K562 (cell line): ENCODE data around the gene TPD52L1. TPM values are rescaled to one million over a fixed set of nuclear protein-coding genes. Genes with fewer than 3 reads are reported as not detected.

ENCODE experiments used
- BCL6 ChIP-seq: fragments of 250-450 bp; sonication (Bioruptor Pico); IDR thresholded peaks from 2 replicates; pipeline ENCODE4 v1.4.0; 2020
- CBX8 ChIP-seq: fragments of 200-600 bp; sonication (generic); IDR thresholded peaks from 2 replicates; pipeline ENCODE4 v1.6.1; 2012; ENCODE audit warnings: borderline replicate concordance, mixed run types, low read depth, mild to moderate bottlenecking, moderate library complexity, mixed read lengths, low read length, control low read depth, inconsistent platforms; ENCODE audit not compliant: poor library complexity, severe bottlenecking; ENCODE audit errors: extremely low read depth
- NR2F6 ChIP-seq: fragments of 450-650 bp; formaldehyde crosslinking; IDR thresholded peaks from 2 replicates; pipeline ENCODE4 v1.4.0; 2020; ENCODE audit warnings: mild to moderate bottlenecking
- RBM15 ChIP-seq: fragments of 200-400 bp; formaldehyde crosslinking; IDR thresholded peaks from 2 replicates; pipeline ENCODE4 v1.6.1; 2018; ENCODE audit warnings: mild to moderate bottlenecking, low read length, moderate library complexity; ENCODE audit not compliant: insufficient read depth
- RFX1 ChIP-seq: fragments of 450-650 bp; IDR thresholded peaks from 2 replicates; pipeline ENCODE4 v1.6.1; 2016; ENCODE audit warnings: mild to moderate bottlenecking, moderate library complexity
- SMARCC2 ChIP-seq: fragments of 450-650 bp; IDR thresholded peaks from 2 replicates; pipeline ENCODE4 v1.6.1; 2017; ENCODE audit warnings: antibody characterized with exemption, moderate library complexity, mild to moderate bottlenecking, low read depth
- TBP ChIP-seq: optimal IDR thresholded peaks from 2 replicates; pipeline ENCODE3; 2011; ENCODE audit warnings: low read depth, low read length, improper control_type of control experiment
- TRIM24 ChIP-seq, 2 experiments: fragments of 450-650 bp; IDR thresholded peaks; 2 replicates each; pipeline ENCODE4 v1.6.1; 2016
- ZNF695 ChIP-seq: fragments of 450-650 bp; formaldehyde crosslinking; IDR thresholded peaks from 2 replicates; pipeline ENCODE4 v1.4.0; 2020; ENCODE audit warnings: mild to moderate bottlenecking, moderate library complexity
- polyA plus RNA-seq, 8 experiments: library from polyadenylated mRNA; depleted of rRNA in 4 of 8; stranded (reverse) in 5 of 8; unstranded in 3 of 8; fragments of >200 nt; fragmentation: Nextera tagmentation in 2 of 8; fragmentation: Illumina TruSeq in 1 of 8; extraction: Ambion mirVana in 2 of 8; extraction: Trizol in 1 of 8; gene quantifications; 2 replicates each; pipeline versions ENCODE4 v1.2.1 to v1.2.3, GENCODE V29; 2011 to 2014; ENCODE audit warnings: inconsistent platforms in 1 of 8, missing spikeins in 1 of 8
- total RNA-seq, 7 experiments: library from RNA; depleted of rRNA in 6 of 7; stranded (reverse); fragments of >200 nt in 6 of 7; fragmentation: Illumina TruSeq in 2 of 7; extraction: Trizol in 2 of 7; gene quantifications; 2 replicates each; pipeline versions ENCODE4 v1.2.1 to v1.2.3, GENCODE V29; 2011 to 2021; ENCODE audit warnings: low replicate concordance in 1 of 7
- TF ChIP-seq, protein P1 (sequence below), 2 experiments: IDR thresholded peaks; 2 replicates each; pipeline ENCODE4 v1.6.1; 2012; ENCODE audit warnings: improper control_type of control experiment in 2 of 2, low read depth in 2 of 2, low read length in 2 of 2, borderline replicate concordance in 1 of 2
- TF ChIP-seq, protein P2 (sequence below): fragments of 250-450 bp; sonication (Bioruptor Pico); IDR thresholded peaks from 2 replicates; pipeline ENCODE4 v1.8.0; 2021; ENCODE audit warnings: moderate library complexity, mild to moderate bottlenecking, inconsistent platforms
- TF ChIP-seq, protein P3 (sequence below): fragments of 450-650 bp; formaldehyde crosslinking; IDR thresholded peaks from 2 replicates; pipeline ENCODE4 v1.4.0; 2020; ENCODE audit warnings: mild to moderate bottlenecking, moderate library complexity
- TF ChIP-seq, protein P4 (sequence below), 2 experiments: fragments of 450-650 bp; IDR thresholded peaks; 2 replicates each; pipeline ENCODE4 v1.6.1; 2018; ENCODE audit warnings: mild to moderate bottlenecking in 2 of 2, low read depth in 1 of 2; ENCODE audit not compliant: partially characterized antibody in 2 of 2
- TF ChIP-seq, protein P5 (sequence below): fragments of 450-650 bp; IDR thresholded peaks from 2 replicates; pipeline ENCODE4 v1.7.0; 2016; ENCODE audit warnings: borderline replicate concordance
- TF ChIP-seq, protein P6 (sequence below), 2 experiments: IDR thresholded peaks; 2 replicates each; pipeline ENCODE4 v1.6.1; 2011; ENCODE audit warnings: borderline replicate concordance in 1 of 2, control low read depth in 1 of 2, low read depth in 1 of 2, low read length in 1 of 2, mild to moderate bottlenecking in 1 of 2, mixed read lengths in 1 of 2, moderate library complexity in 1 of 2; ENCODE audit not compliant: insufficient read depth in 1 of 2, insufficient read length in 1 of 2, poor library complexity in 1 of 2, severe bottlenecking in 1 of 2; ENCODE audit errors: extremely low read depth in 1 of 2

TPD52L1 gene
- total and polyA plus RNA-seq, 9 of the 15 experiments (the other 6 are each of a cell fraction or from before 2014, with no cell fraction given), result 12.9 to 149 (median 75.7) TPM

DNA sequence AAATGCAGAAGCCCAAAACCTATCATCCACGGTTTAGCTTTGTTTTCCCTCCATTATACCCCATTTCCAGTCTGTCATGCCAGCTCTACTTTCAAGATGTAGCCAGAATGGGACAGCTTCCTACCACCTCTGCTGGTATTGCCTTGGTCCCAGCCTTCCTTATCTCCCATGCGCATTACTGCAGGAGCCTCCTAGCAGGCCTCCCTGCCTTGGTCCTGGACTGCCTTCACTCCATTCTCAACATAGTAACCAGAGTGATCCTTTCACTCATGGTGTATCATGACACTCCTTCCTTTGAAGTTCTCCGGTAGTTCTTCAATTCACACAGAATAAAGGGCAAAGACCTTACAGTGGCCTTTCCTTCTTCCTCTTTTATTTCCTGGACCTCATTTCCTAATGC, 15.9 kb downstream of the TPD52L1 start (continued):
- TF ChIP-seq, protein P1, sequence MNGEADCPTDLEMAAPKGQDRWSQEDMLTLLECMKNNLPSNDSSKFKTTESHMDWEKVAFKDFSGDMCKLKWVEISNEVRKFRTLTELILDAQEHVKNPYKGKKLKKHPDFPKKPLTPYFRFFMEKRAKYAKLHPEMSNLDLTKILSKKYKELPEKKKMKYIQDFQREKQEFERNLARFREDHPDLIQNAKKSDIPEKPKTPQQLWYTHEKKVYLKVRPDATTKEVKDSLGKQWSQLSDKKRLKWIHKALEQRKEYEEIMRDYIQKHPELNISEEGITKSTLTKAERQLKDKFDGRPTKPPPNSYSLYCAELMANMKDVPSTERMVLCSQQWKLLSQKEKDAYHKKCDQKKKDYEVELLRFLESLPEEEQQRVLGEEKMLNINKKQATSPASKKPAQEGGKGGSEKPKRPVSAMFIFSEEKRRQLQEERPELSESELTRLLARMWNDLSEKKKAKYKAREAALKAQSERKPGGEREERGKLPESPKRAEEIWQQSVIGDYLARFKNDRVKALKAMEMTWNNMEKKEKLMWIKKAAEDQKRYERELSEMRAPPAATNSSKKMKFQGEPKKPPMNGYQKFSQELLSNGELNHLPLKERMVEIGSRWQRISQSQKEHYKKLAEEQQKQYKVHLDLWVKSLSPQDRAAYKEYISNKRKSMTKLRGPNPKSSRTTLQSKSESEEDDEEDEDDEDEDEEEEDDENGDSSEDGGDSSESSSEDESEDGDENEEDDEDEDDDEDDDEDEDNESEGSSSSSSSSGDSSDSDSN (IDR thresholded peaks at IDR 0.05; ENCODE audit: borderline replicate concordance in 1 of 2, low read depth in 2 of 2, low read length in 2 of 2), result no peak
- no peak for TF ChIP-seq NR2F6 (CRISPR knock-in tag)
- TF ChIP-seq, protein P2, sequence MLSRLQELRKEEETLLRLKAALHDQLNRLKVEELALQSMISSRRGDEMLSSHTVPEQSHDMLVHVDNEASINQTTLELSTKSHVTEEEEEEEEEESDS (CRISPR knock-in tag), result no peak
- no peak for TF ChIP-seq RFX1
- TF ChIP-seq, protein P3, sequence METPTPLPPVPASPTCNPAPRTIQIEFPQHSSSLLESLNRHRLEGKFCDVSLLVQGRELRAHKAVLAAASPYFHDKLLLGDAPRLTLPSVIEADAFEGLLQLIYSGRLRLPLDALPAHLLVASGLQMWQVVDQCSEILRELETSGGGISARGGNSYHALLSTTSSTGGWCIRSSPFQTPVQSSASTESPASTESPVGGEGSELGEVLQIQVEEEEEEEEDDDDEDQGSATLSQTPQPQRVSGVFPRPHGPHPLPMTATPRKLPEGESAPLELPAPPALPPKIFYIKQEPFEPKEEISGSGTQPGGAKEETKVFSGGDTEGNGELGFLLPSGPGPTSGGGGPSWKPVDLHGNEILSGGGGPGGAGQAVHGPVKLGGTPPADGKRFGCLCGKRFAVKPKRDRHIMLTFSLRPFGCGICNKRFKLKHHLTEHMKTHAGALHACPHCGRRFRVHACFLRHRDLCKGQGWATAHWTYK (CRISPR knock-in tag), result no peak
- no peak for TF ChIP-seq TBP
- no peak for TF ChIP-seq BCL6 (CRISPR knock-in tag)
- no peak for TF ChIP-seq SMARCC2
- no peak for TF ChIP-seq CBX8
- no peak for TF ChIP-seq RBM15
- TF ChIP-seq, protein P4, sequence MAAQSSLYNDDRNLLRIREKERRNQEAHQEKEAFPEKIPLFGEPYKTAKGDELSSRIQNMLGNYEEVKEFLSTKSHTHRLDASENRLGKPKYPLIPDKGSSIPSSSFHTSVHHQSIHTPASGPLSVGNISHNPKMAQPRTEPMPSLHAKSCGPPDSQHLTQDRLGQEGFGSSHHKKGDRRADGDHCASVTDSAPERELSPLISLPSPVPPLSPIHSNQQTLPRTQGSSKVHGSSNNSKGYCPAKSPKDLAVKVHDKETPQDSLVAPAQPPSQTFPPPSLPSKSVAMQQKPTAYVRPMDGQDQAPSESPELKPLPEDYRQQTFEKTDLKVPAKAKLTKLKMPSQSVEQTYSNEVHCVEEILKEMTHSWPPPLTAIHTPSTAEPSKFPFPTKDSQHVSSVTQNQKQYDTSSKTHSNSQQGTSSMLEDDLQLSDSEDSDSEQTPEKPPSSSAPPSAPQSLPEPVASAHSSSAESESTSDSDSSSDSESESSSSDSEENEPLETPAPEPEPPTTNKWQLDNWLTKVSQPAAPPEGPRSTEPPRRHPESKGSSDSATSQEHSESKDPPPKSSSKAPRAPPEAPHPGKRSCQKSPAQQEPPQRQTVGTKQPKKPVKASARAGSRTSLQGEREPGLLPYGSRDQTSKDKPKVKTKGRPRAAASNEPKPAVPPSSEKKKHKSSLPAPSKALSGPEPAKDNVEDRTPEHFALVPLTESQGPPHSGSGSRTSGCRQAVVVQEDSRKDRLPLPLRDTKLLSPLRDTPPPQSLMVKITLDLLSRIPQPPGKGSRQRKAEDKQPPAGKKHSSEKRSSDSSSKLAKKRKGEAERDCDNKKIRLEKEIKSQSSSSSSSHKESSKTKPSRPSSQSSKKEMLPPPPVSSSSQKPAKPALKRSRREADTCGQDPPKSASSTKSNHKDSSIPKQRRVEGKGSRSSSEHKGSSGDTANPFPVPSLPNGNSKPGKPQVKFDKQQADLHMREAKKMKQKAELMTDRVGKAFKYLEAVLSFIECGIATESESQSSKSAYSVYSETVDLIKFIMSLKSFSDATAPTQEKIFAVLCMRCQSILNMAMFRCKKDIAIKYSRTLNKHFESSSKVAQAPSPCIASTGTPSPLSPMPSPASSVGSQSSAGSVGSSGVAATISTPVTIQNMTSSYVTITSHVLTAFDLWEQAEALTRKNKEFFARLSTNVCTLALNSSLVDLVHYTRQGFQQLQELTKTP (IDR thresholded peaks at IDR 0.05; ENCODE audit: low read depth in 1 of 2, partially characterized antibody in 2 of 2), result no peak
- TF ChIP-seq, protein P5, sequence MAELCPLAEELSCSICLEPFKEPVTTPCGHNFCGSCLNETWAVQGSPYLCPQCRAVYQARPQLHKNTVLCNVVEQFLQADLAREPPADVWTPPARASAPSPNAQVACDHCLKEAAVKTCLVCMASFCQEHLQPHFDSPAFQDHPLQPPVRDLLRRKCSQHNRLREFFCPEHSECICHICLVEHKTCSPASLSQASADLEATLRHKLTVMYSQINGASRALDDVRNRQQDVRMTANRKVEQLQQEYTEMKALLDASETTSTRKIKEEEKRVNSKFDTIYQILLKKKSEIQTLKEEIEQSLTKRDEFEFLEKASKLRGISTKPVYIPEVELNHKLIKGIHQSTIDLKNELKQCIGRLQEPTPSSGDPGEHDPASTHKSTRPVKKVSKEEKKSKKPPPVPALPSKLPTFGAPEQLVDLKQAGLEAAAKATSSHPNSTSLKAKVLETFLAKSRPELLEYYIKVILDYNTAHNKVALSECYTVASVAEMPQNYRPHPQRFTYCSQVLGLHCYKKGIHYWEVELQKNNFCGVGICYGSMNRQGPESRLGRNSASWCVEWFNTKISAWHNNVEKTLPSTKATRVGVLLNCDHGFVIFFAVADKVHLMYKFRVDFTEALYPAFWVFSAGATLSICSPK, result no peak
- no peak for TF ChIP-seq ZNF695 (CRISPR knock-in tag)
- TF ChIP-seq, protein P6, sequence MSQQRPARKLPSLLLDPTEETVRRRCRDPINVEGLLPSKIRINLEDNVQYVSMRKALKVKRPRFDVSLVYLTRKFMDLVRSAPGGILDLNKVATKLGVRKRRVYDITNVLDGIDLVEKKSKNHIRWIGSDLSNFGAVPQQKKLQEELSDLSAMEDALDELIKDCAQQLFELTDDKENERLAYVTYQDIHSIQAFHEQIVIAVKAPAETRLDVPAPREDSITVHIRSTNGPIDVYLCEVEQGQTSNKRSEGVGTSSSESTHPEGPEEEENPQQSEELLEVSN (IDR thresholded peaks at IDR 0.05; ENCODE audit: borderline replicate concordance in 1 of 2, extremely low read depth in 1 of 2, insufficient read depth in 1 of 2, insufficient read length in 1 of 2, low read depth in 1 of 2, low read length in 1 of 2, poor library complexity in 1 of 2, severe bottlenecking in 1 of 2), result no peak
- TF ChIP-seq TRIM24 (IDR thresholded peaks at IDR 0.05), result no peak
